DOHH2 (cell line): Measurements from ENCODE around the gene KBTBD8.

Experiments
- H3F3A ChIP-seq: fragments of 200-600 bp; sonication (generic), shearing (Covaris generic); 2 replicates; pipeline ENCODE4 v1.6.0; 2016; ENCODE audit warnings: antibody characterized with exemption, mild to moderate bottlenecking; ENCODE audit not compliant: control insufficient read depth, insufficient read depth
- H3K27ac ChIP-seq: fragments of 200-600 bp; sonication (generic); 2 replicates; pipeline ENCODE4 v1.5.1; 2014; ENCODE audit warnings: low read depth, mild to moderate bottlenecking, low read length, moderate library complexity
- H3K27me3 ChIP-seq: fragments of 200-600 bp; sonication (generic); 2 replicates; pipeline ENCODE4 v1.6.1; 2014; ENCODE audit warnings: mild to moderate bottlenecking, low read length, mixed read lengths; ENCODE audit not compliant: control insufficient read depth
- H3K36me3 ChIP-seq: fragments of 200-600 bp; sonication (generic); 2 replicates; pipeline ENCODE4 v1.6.1; 2014; ENCODE audit warnings: mild to moderate bottlenecking, low read length, moderate library complexity, mixed read lengths; ENCODE audit not compliant: control insufficient read depth
- H3K4me1 ChIP-seq: fragments of 200-600 bp; sonication (generic); 2 replicates; pipeline ENCODE4 v1.6.1; 2014; ENCODE audit warnings: mild to moderate bottlenecking, low read length, mixed read lengths; ENCODE audit not compliant: control insufficient read depth
- H3K4me2 ChIP-seq: fragments of 200-600 bp; sonication (generic); 2 replicates; pipeline ENCODE4 v1.6.0; 2014; ENCODE audit warnings: mild to moderate bottlenecking, low read length, moderate library complexity
- H3K4me3 ChIP-seq: fragments of 200-600 bp; sonication (generic); 2 replicates; pipeline ENCODE4 v1.5.1; 2014; ENCODE audit warnings: mild to moderate bottlenecking, low read length, mixed read lengths
- H3K79me2 ChIP-seq: fragments of 200-600 bp; sonication (generic); 2 replicates; pipeline ENCODE4 v1.6.1; 2014; ENCODE audit warnings: mild to moderate bottlenecking, low read length, mixed read lengths; ENCODE audit not compliant: control insufficient read depth
- H3K9me2 ChIP-seq: fragments of 200-600 bp; sonication (generic); replicated peaks from 2 replicates; pipeline ENCODE4 v1.6.1; 2014; ENCODE audit warnings: mild to moderate bottlenecking, low read length, mixed read lengths; ENCODE audit not compliant: control insufficient read depth
- H3K9me3 ChIP-seq: fragments of 200-600 bp; sonication (generic); 2 replicates; pipeline ENCODE4 v1.6.1; 2014; ENCODE audit warnings: antibody characterized with exemption, low read length, mixed read lengths; ENCODE audit not compliant: control insufficient read depth, insufficient read depth
- H4K20me1 ChIP-seq: fragments of 200-600 bp; sonication (generic); 2 replicates; pipeline ENCODE4 v1.6.0; 2014; ENCODE audit warnings: low read depth, mild to moderate bottlenecking, antibody characterized with exemption, low read length, moderate library complexity; ENCODE audit not compliant: control insufficient read depth, insufficient read depth
- EZH2phosphoT487 ChIP-seq: fragments of 200-600 bp; sonication (generic); IDR thresholded peaks from 2 replicates; pipeline ENCODE4 v1.6.1; 2017; ENCODE audit warnings: borderline replicate concordance, mild to moderate bottlenecking, antibody characterized with exemption, low read length, moderate library complexity, mixed read lengths
- TF ChIP-seq, protein P1 (sequence below): fragments of 200-600 bp; sonication (generic); IDR thresholded peaks from one replicate; pipeline ENCODE4 v1.5.1; 2014; ENCODE audit warnings: antibody characterized with exemption, mild to moderate bottlenecking, low read depth, low read length; ENCODE audit not compliant: poor library complexity, severe bottlenecking

Gene KBTBD8

GRCh38 chr3:66994588-66994987 lies 3.5 kb upstream of the KBTBD8 start:
- H3K79me2 ChIP-seq, result peaks cover 19% of the 10 kb centered on the region
- no peaks in the 10 kb centered on the region for H4K20me1 ChIP-seq
- H3K4me3 ChIP-seq, result no peak overlapping the region
- TF ChIP-seq EZH2phosphoT487, result no peak
- TF ChIP-seq, protein P1, sequence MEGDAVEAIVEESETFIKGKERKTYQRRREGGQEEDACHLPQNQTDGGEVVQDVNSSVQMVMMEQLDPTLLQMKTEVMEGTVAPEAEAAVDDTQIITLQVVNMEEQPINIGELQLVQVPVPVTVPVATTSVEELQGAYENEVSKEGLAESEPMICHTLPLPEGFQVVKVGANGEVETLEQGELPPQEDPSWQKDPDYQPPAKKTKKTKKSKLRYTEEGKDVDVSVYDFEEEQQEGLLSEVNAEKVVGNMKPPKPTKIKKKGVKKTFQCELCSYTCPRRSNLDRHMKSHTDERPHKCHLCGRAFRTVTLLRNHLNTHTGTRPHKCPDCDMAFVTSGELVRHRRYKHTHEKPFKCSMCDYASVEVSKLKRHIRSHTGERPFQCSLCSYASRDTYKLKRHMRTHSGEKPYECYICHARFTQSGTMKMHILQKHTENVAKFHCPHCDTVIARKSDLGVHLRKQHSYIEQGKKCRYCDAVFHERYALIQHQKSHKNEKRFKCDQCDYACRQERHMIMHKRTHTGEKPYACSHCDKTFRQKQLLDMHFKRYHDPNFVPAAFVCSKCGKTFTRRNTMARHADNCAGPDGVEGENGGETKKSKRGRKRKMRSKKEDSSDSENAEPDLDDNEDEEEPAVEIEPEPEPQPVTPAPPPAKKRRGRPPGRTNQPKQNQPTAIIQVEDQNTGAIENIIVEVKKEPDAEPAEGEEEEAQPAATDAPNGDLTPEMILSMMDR, result no peak
- no peak overlapping the region for H3K27ac ChIP-seq
- no peaks in the 10 kb centered on the region for H3K27me3 ChIP-seq
- H3F3A ChIP-seq, result peaks cover 14% of the 10 kb centered on the region
- 0 out of 2 replicates have a peak, but pooled peaks cover 6% of the 10 kb centered on the region for H3K9me3 ChIP-seq
- H3K4me1 ChIP-seq, result peaks cover 29% of the 10 kb centered on the region
- no peak overlapping the region for H3K4me2 ChIP-seq
- H3K9me2 ChIP-seq, result no peaks in the 10 kb centered on the region
- peaks cover 11% of the 10 kb centered on the region for H3K36me3 ChIP-seq

GRCh38 chr3:66996696-66997095 lies 1.4 kb upstream of the KBTBD8 start:
- Histone ChIP-seq H3K9me3 (no peaks in the 10 kb centered on the region), H4K20me1 (no peaks in the 10 kb centered on the region), H3K27ac (no peak overlapping the region), H3K36me3 (peaks cover 31% of the 10 kb centered on the region), H3F3A (peaks cover 22% of the 10 kb centered on the region), H3K4me3 (peak overlapping the region; percentile 64; the same call in 1 of the 2 replicates), H3K27me3 (no peaks in the 10 kb centered on the region), H3K79me2 (peaks cover 40% of the 10 kb centered on the region), H3K4me1 (peaks cover 34% of the 10 kb centered on the region), H3K4me2 (peak overlapping the region; percentile 74), H3K9me2 (no peaks in the 10 kb centered on the region)
- TF ChIP-seq EZH2phosphoT487, result no peak
- TF ChIP-seq, protein P1, result no peak

DNA sequence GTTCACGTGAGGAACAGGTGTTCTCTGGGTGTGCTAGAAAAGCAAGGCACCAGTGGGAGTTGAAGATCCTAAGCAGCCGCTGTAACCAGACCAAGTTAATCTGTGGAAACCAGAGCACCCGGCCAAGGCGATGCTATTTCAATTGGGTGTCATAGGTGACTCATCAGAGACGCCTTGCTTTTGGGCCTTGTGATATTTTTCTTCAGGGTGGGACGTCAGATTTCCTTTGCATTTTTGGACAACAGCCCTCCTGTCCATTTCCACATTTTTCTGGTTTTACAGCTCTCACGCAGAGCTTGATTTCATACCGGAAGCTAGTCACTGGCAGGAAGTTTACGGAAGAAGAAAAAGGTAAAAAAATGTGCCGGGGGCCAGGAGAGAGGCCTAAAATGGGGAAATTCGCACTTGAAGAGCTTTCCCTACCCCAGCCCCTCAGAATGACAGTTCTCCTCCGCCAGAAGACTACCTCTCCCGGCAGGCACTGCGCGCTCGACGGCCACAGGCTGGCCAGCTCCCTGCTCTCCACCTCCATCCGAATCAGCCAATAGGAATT lies 471 bp upstream of the KBTBD8 start:
- Histone ChIP-seq H3K4me1 (peaks cover 43% of the 10 kb centered on the region), H3K27me3 (no peaks in the 10 kb centered on the region), H3K79me2 (peaks cover 50% of the 10 kb centered on the region), H3F3A (peaks cover 22% of the 10 kb centered on the region), H3K4me2 (peak overlapping the region; percentile 74), H3K27ac (peak overlapping the region; percentile 31), H3K9me2 (no peaks in the 10 kb centered on the region), H3K9me3 (no peaks in the 10 kb centered on the region), H4K20me1 (peaks cover 2% of the 10 kb centered on the region; the same call in 1 of the 2 replicates), H3K4me3 (peak overlapping the region; percentile 64), H3K36me3 (peaks cover 40% of the 10 kb centered on the region)
- TF ChIP-seq, protein P1, result no peak
- TF ChIP-seq EZH2phosphoT487, result no peak
